Body of pancreas (tissue), 4 donors: ENCODE data around the gene PRAF2.

ENCODE experiments used
- CTCF ChIP-seq, 7 experiments: fragments of 450-650 bp in 4 of 7; fragments of 200-600 bp in 3 of 7; sonication (generic) in 3 of 7; IDR thresholded peaks; one replicate each; pipeline ENCODE4 v1.5.1; 2016 to 2019; ENCODE audit warnings: antibody characterized with exemption in 7 of 7
- POLR2A ChIP-seq, 3 donors: fragments of 450-650 bp; IDR thresholded peaks; one replicate each; pipeline ENCODE4 v1.6.1; 2016; ENCODE audit warnings: antibody characterized with exemption in 3 of 3, mild to moderate bottlenecking in 2 of 3

GRCh38 chrX:49040376-49040955 lies 33.3 kb downstream of the PRAF2 start:
- TF ChIP-seq CTCF (IDR thresholded peaks at IDR 0.05): no peak
- TF ChIP-seq POLR2A (IDR thresholded peaks at IDR 0.05): no peak
